Activated gamma-delta T cell treated with Interleukin-2 at 50 U/mL for 16 hours (primary cell): ENCODE data around the gene HMHB1.
"Not testable (repeated sequence)": the region's sequence is repeated elsewhere in the genome, so short reads cannot be mapped to it uniquely, and the experiment has no call there.

Experiments
- DNase-seq: peaks from one replicate; pipeline ENCODE4 v3.0.0-alpha.2; 2020

Gene HMHB1

DNA sequence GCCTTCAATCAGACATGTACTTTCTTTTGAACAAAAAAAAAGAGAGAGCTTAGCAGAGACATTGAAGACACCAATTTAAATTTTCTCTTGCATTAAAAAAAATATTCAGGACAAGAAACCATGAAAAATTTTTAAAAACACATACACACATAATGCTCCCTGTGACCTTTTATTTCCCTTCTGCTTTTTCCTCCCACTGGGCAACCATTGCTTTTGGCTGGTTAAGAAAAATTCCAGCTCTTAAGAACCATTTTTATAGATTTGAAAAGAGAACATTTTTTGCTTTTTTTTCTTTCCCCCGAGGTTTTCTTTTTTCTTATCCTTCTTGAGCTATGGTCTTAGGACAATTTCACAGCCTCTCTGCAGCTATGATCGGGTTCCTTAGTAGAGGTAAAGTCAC lies 6.1 kb upstream of the HMHB1 start:
- no peak for DNase-seq

GRCh38 chr5:143806579-143806978 lies 5.4 kb upstream of the HMHB1 start:
- DNase-seq = no peak

GRCh38 chr5:143807401-143807800 lies 4.6 kb upstream of the HMHB1 start:
- DNase-seq = no peak

DNA sequence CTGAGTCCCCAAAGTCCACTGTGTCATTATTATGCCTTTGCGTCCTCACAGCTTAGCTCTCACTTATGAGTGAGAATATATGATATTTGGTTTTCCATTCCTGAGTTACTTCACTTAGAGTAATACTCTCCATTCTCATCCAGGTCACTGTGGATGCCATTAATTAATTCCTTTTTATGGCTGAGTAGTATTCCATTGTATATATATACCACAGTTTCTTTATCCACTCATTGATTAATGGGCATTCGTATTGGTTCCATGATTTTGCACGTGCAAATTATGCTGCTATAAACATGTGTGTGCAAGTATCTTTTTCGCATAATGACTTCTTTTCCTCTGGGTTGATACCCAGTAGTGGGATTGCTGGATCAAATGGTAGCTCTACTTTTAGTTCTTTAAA lies 4.4 kb downstream of the HMHB1 start:
- DNase-seq = not testable (repeated sequence)

- DNase-seq = no peak
Observed at GRCh38 chr5:143819716-143820115, 7.8 kb downstream of the HMHB1 start.

- no peak for DNase-seq
Observed at GRCh38 chr5:143820451-143820850, 8.5 kb downstream of the HMHB1 start.

- peak; percentile 87 for DNase-seq
Observed at GRCh38 chr5:143824851-143825720, 13.1 kb downstream of the HMHB1 start.

GRCh38 chr5:143826951-143827444 lies 15.0 kb downstream of the HMHB1 start:
- no peak for DNase-seq

DNA sequence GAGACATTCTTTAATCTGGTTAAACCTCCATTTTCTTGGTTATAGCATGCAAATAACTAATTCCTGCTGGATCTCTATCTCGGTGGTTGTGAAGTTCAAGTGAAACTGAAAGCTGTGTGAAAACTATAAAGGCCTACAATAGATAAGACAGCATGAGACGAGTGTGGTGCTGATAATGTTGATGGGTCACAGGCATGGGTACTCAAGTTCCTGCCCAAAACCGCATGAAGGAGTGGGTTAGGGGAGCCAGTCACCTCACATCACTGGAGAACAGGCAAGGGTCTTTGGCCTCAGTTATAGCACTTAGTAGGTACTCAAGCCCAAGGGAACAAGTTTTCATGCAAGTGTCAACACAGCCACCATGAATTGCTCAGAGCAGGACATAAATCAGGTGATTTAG lies 16.7 kb downstream of the HMHB1 start:
- DNase-seq = no peak

- no peak for DNase-seq
Observed at GRCh38 chr5:143833177-143833576, 21.2 kb downstream of the HMHB1 start.

DNA sequence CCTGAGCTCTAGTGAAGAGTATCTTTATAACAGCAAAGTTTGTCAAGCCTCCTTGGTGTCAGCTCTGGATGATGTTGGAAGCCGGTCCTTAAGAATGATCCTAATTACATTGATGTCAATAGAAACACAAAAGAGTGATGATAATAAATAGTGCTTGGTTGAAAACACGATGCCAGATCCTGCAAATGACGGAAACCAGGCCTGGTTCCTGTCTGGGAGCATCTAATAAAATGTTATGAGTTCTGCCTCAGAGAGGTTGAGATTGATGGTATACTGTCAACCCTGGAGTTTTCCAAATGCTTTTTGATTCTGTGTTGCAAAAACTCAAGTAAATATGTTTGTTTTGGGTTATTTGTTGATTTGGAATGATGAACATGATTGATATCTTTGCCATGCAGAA lies 23.3 kb downstream of the HMHB1 start:
- DNase-seq = no peak

DNA sequence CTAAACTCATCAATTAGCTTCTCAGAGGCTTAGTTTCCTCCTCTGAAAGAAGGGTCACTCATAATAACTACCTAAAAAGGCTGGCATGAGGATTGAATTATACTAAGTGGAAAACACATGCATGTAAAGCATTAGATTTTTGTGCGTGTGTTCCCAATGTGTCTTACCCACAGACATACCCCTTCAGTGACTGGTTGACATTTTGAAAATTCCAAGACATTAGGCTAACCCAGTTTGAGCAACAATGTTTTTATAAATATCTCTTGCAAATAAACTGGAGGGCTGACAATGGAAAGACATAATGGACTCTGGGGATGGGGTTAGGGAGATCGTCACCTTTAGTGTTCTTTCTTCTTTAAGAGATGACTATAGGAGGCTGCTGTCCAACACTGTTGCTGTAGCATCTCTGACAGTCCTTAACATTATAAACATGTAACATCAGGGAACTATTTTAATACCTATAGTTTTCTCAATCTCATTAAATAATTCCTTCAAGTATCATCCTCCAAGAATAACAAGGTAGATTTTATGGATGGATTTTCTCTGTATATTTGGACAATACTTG lies 24.3 kb downstream of the HMHB1 start:
- no peak for DNase-seq

DNA sequence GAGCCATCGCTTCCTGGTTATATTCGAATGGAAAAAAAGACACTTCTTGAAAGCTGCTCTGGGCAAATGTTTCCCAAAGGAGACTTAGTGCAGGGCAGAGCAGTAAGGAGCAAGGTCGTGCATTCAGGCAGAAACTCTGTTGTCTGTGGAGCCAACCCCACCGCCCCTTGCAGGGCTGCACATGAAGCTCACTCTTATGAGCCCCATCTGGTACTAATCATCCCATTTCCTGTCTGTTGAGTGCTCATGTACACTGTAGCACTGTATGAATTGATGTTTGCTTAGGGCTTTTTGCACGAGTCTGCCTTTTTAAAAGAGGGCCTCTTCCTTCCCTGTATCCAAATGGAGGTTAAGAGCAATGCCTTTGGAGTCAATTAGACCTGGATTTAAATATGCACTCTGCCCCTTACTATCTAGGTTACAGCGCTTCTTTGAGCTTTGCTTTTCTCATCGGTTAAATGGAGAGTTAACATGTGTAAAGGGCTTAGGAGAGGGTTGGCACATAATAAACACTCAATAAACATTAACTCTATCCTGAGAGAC lies 25.4 kb downstream of the HMHB1 start:
- DNase-seq = no peak

GRCh38 chr5:143841446-143841845 lies 29.5 kb downstream of the HMHB1 start:
- DNase-seq = no peak

- DNase-seq = no peak
Observed at GRCh38 chr5:143842920-143843319, 31.0 kb downstream of the HMHB1 start.

DNA sequence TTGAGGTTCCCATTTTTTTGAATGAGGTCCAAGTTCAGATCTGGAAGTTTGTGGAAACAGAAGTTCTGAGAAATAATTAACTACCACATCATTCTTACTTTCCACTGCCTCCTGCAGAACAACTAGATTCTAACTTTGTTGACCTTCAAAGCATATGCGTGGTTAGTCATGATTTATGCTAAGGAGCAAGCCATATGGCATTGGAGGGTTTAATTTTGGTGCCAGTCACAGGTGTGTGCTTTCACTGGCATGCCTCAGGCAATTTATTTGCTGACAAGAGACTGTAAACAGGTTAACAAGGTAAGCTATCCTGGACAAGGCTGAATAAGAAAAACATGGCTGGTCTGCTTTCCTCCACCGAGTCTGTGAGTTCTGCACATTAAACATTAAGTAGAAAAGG lies 31.5 kb downstream of the HMHB1 start:
- no peak for DNase-seq

- no peak for DNase-seq
Observed at GRCh38 chr5:143850050-143850683, 38.2 kb downstream of the HMHB1 start.

- DNase-seq = no peak
Observed at GRCh38 chr5:143851383-143851782, 39.4 kb downstream of the HMHB1 start.

GRCh38 chr5:143860211-143860610 lies 48.2 kb downstream of the HMHB1 start:
- DNase-seq = no peak

DNA sequence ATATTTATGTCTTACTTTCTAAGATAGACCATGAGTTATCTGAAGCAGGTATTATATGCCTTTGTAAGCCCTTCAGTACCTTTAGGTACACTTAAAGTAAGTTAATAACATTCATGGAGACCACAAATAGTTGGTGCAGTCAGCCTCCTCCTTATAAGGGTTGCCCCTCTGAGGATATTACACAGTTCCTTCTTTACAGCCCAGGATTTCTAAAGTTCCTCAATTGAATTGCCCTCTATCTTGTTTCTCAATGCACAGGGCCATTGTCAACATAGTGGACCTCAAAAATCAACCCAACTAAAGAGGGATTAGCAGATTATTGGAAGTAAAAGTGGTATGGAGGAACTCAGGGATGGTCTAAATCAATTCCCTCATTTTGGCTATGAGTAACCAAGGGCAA lies 50.3 kb downstream of the HMHB1 start:
- DNase-seq = no peak

DNA sequence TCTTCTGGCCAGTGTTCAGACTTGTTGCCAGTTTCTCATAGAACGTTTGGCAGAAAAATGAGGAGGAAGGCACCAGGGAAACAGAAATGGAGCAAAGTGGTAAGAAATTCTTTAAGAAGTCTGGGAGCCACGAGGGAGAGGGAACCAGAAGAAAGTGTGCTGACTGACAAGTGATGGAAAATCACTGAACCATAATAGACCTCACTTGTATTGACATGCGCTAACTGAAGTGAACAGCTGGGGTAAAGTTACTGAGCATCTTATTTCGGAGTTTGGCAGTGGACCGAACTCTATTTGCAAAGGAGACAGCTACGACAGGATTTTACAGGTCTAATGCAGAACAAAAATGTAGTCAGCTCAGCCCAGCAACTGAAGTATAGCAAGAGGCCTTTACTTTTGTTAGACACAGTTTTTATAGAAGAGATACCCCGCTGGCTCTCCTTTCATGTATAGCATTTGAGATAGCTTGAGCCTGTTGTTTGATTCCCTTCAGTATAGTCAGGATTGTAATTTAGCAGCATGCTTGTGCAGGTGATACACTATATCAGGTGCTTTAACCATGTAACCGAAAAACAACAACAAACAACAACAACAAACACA lies 53.6 kb downstream of the HMHB1 start:
- DNase-seq = no peak
